GM12892 (cell line): ENCODE results near the gene TRAPPC3.
A peak's percentile ranks its signal among the peaks of the same experiment; 100 is the strongest.

Experiments used
- DNase-seq: peaks from one replicate; pipeline ENCODE4 v3.0.0; 2011; ENCODE audit not compliant: insufficient read length
- FAIRE-seq: peaks from 2 replicates; lab custom pipeline; 2011; peaks lifted over from hg19 to GRCh38; lab: Jason Lieb, UNC
- POLR2A ChIP-seq: IDR thresholded peaks from 2 replicates; pipeline ENCODE4 v1.6.1; 2011; ENCODE audit warnings: low read depth, low read length, control low read depth
- POLR2AphosphoS5 ChIP-seq: IDR thresholded peaks from 2 replicates; pipeline ENCODE4 v1.6.1; 2011; ENCODE audit warnings: low read depth, low read length, control low read depth
- TAF1 ChIP-seq: IDR thresholded peaks from 2 replicates; pipeline ENCODE4 v1.6.1; 2011; ENCODE audit warnings: low read depth, mild to moderate bottlenecking, control low read depth, low read length, borderline replicate concordance

Gene TRAPPC3

DNA sequence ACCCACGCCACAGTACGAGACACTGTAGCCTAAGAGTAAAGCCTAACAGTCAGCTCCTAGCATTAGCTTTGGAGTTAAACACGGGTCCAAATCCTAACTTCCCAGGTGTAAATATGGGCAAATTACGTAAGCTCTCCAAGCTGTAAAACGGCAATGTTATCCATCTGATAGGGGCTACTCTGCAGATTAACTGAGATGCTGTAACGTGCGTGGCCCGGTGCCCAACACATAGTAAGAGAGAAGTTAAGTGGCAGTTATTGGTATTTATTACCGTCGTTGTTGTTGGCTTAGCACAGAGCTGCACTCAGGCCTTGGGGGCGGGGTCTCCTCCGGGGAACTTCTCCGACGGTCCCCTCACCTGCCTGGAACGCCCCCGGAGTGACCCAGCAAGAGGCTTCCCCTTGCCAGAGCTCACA, 457 bp downstream of the TRAPPC3 start:
- DNase-seq (no peak), FAIRE-seq (no peak)
- TF ChIP-seq POLR2AphosphoS5 (no peak; the same call in 1 of the 2 replicates), POLR2A (no peak), TAF1 (no peak)

DNA sequence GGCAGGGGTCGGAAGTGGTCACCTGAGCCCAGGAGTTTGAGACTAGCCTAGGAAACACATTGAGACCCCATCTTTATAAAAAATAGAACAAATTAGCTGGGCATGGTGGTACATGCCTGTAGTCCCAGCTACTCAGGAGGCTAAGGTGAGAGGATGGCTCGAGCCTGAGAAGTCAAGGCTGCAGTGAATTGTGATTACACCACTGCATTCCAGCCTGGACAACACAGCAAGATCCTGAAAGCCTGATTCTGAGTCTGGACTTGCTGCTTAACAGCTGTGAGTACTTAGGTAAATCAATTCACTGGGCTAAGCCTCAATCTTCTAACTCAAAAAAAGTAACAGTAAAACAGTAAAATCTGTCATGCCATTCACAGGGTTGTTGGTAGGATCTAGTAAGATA, 4.9 kb downstream of the TRAPPC3 start:
- FAIRE-seq (no peak), DNase-seq (no peak)
- TF ChIP-seq POLR2AphosphoS5 (no peak), TAF1 (no peak)

DNA sequence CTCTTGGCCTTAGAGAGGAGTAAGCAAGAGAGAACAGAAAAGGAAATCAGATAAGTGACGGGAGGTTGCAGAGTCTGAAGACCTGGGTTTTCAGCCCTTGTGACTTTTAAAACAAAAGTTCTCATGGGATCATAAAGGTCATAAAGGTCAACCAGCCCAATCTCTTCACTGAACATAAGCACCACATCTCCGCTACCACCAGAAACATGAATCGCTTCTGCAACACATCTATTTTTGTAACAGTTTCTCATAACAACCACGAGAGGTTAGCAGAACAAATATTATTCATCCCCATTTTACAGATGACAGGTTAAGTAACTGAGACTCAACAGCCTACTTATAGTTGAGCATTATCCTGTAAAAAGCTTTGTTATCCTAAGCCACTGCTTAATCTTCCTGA, 5.9 kb downstream of the TRAPPC3 start:
- DNase-seq: no peak
- TF ChIP-seq TAF1: no peak
- TF ChIP-seq POLR2A: no peak
- no peak for TF ChIP-seq POLR2AphosphoS5
- FAIRE-seq: no peak

DNA sequence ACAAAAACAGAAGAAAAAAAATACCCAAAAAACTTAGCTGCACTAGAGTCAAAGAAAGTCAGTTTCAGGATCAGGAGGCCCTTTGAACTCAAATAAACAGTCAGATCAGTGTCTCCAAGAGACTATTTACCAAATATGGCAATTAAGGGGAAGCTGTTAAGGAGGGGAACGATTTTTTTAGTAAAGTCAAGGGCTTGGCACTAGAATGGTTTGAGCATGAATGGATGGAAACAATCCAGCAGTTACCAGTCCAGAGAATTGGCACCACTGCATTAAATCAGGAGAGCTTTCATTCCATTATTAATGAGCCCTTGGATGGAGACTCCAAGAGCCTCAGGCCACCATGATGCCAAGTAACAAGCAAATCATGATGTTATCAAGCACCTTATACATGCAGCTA, 7.2 kb downstream of the TRAPPC3 start:
- no peak for TF ChIP-seq POLR2A
- TF ChIP-seq TAF1: no peak
- TF ChIP-seq POLR2AphosphoS5: no peak
- FAIRE-seq: no peak
- DNase-seq: no peak

DNA sequence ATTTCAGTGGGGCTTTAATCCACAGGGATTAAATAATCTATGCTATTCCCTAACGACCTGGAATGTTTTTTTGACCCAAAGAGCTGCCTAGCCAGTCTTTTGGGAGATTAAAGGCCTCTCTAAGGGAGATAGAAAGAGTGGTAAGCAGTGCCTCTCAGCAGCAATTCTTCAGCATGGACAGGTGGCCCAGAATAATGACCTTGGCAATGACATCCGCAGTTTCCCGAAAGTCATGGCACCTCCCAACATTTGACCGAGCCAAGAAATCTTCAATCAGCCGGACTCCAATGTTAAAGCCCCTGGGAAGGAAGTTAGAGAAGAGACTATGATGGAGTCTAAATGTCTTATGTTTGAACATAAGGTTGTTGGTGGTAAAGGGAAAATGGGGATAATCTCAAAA, 9.8 kb downstream of the TRAPPC3 start:
- FAIRE-seq (no peak), DNase-seq (no peak)
- TF ChIP-seq POLR2AphosphoS5: no peak
- TF ChIP-seq TAF1: no peak
- no peak for TF ChIP-seq POLR2A

DNA sequence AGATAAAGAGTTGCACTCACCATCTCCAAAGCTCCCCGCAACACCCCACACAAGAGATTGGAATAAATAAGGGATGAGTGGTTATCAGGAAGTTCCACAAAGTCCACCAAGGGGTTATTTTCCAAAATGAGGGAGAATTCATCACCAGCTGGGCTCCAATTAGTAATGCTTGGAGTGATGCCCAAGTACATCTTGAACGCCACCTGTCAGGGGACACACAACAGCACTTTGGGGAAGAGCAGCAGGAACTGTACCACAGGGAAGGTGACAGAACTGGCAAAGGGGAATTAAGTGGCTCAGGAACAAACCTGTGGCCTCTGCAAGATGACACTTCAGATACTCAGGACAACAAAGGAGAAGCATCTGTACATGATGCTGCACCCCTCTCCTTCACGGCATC, 11.5 kb downstream of the TRAPPC3 start:
- no peak for FAIRE-seq

DNA sequence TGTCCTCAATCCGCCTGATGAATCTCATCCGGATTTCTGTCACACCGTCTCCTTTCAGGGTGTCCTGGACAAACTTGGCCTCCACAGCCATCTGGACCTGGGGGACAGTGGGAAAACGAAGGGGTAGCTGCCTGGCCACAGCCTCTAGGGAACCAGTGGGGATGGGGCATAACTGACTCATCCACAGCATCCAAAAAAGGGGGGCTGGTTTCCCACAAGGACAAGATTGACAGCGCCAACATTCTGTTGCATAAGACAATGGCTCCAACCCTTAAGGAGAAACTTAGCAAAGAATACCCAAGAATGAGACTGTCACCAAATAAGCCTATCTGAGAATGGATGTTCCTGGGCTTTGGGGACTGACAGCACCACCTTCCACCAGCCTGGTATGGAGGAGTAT, 12.1 kb downstream of the TRAPPC3 start:
- TF ChIP-seq TAF1 (no peak), POLR2A (no peak), POLR2AphosphoS5 (no peak)
- no peak for FAIRE-seq

More for the DNA sequence above, 11.5 kb downstream of the TRAPPC3 start:
- DNase-seq: no peak
- no peak for TF ChIP-seq POLR2A
- TF ChIP-seq POLR2AphosphoS5: no peak
- TF ChIP-seq TAF1: no peak

DNA sequence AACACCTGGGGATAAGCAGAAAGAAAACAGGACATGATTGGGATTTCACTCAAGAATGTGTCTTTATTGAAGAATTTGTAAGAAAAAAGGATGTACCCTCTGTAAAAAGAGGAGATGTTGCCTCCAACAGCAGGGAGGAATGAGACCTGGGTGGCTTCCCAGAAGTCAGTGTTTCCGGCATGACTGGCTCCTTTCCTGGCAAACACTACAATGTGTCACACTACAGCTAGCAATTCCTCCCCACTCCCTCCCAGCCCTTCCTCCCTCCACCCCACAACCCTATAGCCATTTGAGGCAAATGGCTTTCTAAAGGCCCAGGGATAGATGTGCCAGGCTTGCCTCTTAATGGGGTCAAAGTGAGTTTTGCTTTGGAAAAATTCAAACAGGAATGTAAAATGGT, 12.8 kb downstream of the TRAPPC3 start:
- DNase-seq (no peak), FAIRE-seq (no peak)
- TF ChIP-seq POLR2A (no peak), TAF1 (no peak), POLR2AphosphoS5 (no peak)

More for the DNA sequence above, 12.1 kb downstream of the TRAPPC3 start:
- no peak for DNase-seq

DNA sequence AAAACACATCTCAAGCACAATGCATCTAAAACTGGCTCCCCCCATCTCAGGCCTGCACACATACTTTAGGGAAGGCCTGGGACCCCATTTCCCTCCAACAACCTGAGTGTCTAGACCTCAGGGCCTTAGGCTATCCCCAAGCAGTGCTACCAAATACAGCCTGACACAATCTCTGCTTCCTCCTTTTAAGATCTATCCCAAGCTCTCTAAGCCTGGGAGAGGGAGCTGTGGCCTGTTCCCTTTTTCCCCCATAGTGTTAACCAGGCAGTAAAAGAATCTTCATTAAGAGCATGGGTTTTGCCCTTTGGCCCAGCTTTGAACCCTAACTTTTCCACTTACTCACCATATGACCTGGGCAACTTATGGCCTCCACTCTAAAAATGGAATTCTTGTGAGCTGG, 13.5 kb downstream of the TRAPPC3 start:
- TF ChIP-seq POLR2A: no peak
- no peak for TF ChIP-seq POLR2AphosphoS5
- TF ChIP-seq TAF1: no peak
- no peak for FAIRE-seq
- no peak for DNase-seq

DNA sequence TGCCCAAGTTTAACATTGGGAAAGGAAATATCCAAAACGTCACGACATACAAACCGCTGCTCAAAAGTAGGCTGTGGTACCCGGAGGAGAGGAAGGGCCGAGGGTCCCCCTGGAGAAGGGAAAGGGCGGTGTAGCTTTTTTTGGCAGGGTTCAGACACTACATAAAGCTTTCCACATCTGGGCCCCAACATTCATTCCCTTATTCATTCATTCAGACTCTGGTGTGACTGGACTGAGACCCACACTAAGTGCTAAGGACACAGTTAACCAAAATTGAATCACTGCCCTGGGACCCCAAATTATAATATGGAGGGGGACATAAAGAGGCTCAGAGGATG, 14.0 kb downstream of the TRAPPC3 start:
- FAIRE-seq (no peak), DNase-seq (no peak)
- TF ChIP-seq POLR2A (no peak), TAF1 (no peak), POLR2AphosphoS5 (no peak)

DNA sequence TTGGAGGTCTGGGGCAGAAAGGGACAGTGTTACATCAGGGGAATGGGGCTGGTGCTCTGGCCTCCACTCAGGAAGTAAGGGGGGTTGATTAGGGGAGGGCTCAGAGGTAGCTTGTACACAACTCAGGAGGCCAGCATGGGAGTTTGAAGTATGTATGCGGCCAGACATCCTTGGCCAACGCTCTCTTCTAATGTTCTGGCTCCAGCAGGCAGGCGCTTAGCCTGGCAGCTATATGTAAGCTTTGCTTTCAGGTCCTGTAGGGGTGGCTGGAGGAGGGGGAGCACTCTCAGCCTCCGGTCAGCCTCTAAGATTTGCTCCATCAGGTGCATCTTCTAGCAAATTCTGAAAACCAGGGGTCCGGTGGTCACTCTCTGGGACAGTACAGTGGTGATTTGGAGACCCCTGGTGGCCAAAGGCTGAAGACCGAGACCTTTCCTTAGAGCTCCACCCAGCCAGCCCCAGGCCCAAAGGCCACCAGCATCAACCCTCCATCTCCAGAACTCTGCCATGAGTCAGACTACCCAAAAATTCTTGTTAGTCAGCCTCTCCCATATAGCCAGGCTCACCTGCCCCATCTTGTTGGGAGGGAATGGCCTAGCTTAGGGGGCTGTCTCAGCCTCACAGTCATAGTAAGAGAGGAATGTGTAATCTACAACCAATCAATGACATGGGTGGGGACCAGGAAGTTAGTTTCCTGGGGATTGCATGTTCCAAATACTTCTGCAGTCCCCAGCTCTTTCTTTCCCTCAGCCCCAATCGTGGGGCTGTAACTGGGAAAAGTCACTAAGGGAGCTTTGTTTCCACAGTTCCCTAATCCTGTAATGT, 14.6 kb downstream of the TRAPPC3 start:
- FAIRE-seq (no peak), DNase-seq (peak; percentile 61)

DNA sequence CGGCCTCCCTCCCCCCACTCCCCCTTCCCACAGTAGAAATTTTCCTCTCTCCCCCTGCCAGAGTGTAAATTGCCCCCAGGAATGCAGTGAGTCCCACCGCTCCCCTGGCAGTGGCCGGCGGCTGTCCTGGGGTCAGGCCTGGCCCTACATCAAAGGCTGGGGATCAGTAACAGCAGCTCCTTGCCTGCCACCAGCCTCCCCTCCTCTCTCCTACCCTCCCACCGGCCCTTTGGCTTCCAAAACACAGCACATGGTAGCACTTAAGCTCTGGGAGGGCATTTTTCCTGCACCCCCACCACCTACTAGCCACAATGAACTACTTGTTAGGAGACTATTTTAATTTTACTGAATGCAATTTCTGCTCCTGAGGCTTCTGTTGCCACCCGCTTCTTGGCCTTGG, 15.3 kb downstream of the TRAPPC3 start:
- DNase-seq: no peak
- no peak for TF ChIP-seq TAF1
- no peak for TF ChIP-seq POLR2A
- no peak for TF ChIP-seq POLR2AphosphoS5
- no peak for FAIRE-seq

More for the DNA sequence above, 14.6 kb downstream of the TRAPPC3 start:
- TF ChIP-seq TAF1 (no peak), POLR2AphosphoS5 (no peak), POLR2A (no peak)

DNA sequence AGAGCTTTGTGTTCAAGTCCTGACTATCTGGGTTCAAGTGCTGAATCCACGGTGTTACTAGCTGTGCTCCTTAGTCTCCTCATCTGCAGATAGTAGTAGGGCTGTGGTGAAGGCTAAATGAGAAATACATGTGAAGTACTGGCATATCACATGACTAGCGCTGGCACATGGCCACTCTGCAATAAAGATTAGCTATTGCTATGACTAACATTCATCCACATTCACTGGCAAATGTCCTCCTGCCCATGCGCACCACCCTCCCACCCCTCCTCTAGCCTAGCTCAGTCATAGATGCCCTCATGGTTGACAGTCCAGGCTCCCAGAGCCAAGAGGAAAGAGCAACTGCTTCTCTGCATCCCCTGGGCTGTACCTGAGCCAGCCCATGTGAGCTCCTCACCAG, 15.8 kb downstream of the TRAPPC3 start:
- no peak for FAIRE-seq
- TF ChIP-seq POLR2A (no peak), POLR2AphosphoS5 (no peak), TAF1 (no peak)

DNA sequence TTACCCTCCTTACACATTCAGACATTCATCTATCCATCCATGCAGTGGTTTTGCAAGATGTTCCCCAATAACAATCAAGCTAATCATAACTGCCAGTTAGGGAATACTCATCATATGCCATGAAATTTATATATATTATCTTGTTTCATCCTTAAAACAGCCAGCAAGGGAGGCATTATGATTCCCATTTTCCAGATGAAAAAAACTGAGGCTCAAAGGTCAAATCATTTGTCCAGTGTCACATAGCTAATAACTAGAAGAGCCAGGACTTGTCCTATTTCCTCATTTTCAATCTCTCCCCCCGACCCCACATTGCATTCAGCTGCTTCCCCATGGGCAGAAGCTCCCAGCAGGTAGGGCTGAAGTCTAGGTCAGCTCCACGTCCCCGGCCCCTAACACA, 17.3 kb downstream of the TRAPPC3 start:
- DNase-seq (no peak), FAIRE-seq (no peak)
- no peak for TF ChIP-seq TAF1
- TF ChIP-seq POLR2AphosphoS5: no peak
- no peak for TF ChIP-seq POLR2A

More for the DNA sequence above, 15.8 kb downstream of the TRAPPC3 start:
- DNase-seq: no peak

DNA sequence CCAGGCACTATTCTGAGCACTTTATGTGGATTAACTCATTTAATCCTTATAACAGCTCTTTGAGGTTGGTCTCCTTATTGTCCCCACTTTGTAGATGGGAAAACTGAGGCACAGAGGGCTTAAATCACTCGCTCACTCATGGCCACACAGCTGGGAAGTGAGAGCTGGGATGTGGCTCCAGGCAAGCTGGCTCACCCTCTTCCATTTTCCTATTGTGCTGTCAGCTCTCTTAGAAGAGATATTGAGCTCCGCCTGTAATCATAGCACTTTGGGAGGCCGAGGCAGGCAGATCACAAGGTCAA, 20.4 kb downstream of the TRAPPC3 start:
- TF ChIP-seq POLR2AphosphoS5: no peak
- TF ChIP-seq TAF1: no peak
- no peak for TF ChIP-seq POLR2A
- no peak for FAIRE-seq
- DNase-seq: no peak
